HG02981 (cell line): ENCODE measurements around the gene EMSY.

ENCODE experiments used
- ATAC-seq: cut with Tn5 transposase; IDR thresholded peaks from one replicate; pipeline ENCODE4 v1.9.1; 2021; ENCODE audit warnings: mild to moderate bottlenecking, moderate library complexity; ENCODE audit not compliant: unreplicated experiment

Gene EMSY

DNA sequence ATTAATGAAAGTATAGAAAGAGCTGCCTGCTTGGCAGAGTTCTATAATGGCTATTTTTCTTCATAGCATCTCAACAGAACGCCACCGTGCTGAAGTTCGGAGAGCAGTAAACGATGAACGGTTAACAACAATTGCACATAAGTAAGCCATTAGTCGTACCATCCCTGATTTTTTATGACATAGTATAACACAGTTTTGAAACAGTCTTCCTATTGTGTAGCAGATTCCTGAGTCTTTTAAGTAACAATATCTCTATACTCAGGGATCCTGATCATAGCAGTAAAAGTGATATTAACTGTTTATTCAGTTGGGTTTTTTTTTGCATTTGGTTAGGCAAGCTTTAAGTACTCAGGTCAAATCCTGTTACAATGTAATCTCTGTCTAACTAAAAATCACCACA, 8.4 kb downstream of the EMSY start:
- no peak for ATAC-seq

DNA sequence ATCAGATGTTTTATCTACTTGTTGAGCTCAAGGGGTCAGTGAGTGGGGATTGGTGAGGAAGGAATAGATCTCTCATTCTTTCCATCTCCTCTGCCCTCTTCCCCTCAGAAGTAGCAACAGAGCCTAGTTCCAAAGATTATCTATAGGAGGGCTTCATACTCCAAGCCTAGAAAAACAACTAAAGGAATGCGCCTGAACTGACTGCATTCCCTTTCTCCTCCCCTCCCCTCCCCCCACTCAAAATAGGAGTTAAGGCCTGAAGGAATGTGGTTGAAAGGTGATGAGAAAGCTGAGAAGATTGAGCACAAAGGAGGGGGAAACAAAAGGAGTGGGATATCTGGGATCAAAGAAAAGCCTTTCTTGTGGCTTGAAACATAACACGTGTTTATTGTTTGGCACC, 10.5 kb downstream of the EMSY start:
- ATAC-seq: no peak

DNA sequence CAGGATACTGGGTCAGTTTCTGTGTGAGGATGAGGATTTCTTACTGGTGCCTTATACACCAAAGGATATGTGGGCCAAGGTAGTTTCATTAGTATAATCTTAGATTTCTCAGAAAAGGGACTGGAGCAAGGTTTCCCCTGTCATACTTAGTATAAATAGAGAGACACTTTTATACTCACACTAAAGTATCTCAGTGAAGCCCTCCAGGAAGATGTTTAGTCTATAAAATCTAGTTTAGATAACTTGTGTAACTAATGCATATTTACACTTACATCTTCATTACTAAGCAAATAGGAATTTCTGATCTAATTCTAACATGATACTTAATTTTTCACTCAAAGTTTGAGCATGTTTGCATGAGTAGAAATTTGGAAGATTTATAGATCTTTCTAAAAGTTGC, 11.1 kb downstream of the EMSY start:
- ATAC-seq: no peak

DNA sequence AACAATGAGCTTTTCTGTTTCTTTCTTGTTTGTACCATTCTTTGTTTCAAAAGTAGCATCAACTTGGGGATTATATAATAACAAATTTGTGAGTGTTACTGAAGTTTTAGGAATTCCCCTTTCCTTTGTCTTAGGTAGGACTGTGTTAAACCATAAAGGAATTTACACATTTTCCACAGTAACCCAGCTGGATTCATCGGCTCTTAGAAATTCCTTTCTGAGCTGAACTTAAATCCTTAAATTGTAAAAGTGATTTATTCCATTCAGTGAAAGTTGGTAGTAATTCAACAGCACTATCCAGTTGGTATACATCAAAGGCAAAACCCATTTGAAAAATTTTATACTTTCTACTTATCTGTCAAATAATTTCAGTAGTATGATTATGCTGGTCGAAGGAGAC, 11.8 kb downstream of the EMSY start:
- ATAC-seq: no peak

DNA sequence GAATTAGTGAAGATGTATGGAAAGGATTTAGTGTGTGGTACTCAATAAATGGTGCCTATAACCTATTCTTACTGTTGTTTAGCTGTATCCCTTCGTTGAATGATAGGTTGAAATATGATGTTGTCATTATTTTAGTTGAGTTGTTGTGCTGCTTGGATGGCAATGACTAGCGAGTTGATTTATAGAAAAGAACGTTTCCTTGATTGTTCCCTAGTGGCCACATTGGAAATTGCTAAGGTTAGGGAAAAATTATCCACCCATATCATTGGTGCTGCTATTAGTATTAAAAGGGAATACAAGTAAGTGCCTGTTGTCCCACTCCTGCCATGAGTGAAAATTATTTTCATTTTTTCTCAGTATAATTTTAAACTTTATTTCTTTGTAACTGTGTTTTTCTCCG, 14.5 kb downstream of the EMSY start:
- ATAC-seq: no peak

DNA sequence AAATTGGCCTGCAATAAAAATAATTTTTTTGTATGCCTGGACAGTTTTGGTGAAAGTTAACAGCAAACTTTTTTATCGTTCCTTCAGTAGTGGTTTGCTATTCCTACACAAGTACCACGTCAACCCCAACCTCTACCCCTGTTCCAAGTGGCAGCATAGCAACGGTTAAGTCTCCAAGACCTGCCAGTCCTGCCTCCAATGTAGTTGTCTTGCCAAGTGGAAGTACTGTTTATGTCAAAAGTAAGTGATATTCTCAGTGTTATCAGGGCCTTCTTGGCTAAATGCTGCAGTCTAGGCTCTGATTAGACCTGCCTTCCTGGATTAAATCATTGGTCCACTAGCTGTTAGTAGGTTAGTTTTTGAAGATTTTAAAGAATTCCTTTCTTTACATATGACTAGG, 15.0 kb downstream of the EMSY start:
- no peak for ATAC-seq

DNA sequence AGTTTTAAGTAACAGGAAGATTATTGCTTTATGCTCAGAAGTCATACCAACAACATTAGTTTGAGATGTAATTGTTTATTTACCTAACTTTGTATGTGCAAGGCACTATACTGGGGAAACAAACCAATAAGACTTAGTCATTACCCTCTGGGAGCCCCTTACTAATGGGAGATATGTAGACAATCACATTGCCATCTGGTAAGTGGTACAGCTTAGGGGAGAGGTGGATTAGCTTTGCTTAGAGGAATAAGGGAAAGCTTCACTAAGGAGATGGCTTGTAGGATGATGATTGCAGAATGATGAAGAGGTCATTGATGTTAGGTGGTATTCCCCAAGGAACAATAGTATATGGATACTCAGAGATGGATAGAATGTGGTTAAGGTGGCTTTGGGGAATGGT, 17.5 kb downstream of the EMSY start:
- ATAC-seq: no peak

DNA sequence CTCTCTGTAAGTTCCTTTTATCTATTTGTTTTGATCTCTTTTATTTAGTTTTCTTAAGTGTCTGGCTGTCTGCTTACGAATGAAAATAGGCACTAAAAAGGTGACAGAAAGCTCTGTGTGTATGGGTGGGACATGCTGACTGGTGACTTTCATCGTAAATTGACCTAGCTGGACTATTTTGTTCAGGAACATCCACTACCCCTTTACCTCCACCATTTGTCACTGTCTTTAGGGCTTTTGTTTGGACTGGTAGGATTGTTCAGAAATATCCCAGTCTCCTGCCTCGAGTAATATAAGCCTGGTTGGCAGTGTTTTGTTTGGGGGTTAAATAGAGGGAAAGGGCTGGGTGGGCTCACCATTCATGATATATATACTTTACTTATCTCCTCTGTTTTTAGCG, 20.9 kb downstream of the EMSY start:
- no peak for ATAC-seq

DNA sequence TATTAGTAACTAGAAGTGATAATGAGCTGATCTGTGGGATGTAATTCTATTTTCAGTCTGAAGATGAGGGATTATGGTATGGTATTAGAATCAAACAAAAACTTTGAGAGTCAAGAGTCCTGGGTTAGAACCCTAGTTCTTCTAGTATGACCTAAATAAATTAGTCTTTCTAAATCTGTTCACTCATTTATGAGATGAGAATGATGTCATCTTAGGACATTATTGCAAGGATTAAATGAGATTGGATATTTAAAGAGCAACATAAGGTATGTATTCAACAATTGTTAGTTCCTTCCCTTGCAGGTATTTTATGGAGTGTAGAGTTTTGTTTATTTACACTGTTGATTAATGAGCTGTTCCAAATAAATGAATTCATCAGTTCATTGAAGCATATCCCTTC, 21.8 kb downstream of the EMSY start:
- ATAC-seq: no peak

DNA sequence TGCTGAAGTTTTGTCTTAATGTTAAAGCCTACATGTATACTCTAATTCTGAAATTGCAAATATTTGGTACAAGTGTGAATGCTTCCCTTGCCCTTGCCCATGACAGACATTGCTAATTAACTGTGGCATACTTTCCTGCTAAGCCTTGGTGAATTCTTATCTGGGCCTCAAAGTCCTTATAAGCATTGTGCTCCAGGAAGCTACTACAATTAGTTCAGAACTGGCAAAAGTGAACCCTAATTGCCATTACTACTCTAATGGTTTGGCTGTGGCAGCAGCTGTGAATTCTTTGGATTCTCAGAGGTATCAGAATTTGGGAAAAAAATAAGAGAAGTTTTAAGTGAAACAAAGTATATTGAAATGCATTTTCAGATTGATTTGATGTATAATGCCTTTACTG, 24.3 kb downstream of the EMSY start:
- no peak for ATAC-seq

DNA sequence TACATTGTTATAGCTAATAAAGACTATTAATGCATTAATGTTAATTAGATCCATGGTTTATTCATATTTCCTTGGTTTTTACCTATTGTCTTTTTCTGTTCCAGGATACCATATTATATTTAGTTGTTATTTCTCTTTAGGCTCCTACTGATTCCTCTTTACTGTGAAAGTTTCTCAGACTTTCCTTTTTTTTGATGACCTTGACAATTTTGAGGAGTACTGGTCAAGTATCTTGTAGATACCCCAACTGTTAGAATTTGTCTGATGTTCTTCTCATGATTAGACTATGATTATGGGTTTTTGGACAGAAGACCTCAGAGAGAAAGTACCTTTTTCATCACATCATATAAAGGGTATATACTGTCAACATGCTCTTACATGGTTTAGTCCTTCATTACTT, 26.6 kb downstream of the EMSY start:
- ATAC-seq: no peak

DNA sequence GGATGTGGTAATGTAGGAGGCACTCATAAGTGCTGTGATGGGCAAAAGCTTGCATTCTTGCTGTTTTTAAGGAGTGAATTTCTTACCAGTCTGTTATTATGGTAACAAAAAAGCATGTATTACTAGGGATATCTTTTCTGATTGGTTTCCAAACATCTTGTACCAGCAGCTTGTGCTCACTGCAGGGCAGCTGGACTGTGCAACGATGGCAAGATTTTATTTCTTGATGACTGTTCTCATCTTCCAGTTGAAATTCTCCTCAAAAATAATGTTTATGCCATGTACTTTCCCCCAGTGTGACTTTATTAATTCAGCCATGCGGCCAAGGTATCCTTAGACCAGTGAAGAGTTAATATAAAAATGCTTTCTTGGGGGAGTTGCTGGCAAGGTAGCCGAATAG, 35.4 kb downstream of the EMSY start:
- no peak for ATAC-seq

DNA sequence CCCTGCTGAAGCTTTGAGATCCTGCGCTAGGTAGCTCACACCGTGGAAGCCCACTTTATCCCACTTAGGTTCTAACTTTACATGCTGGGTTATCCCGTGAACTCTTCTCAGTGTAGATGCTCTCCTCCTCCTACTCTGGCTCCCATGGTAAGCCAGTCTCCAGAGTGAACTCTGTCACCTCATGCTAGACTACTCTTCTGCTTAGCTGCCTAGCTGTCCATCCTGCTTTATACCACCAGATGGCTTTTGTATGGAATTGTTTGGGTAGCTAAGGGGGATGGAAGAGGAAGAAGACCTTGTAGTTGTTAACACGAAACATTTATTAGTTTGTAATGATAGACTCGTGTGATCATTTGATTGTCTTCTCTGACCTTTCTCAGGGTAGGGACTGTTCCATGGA, 46.8 kb downstream of the EMSY start:
- ATAC-seq: no peak

DNA sequence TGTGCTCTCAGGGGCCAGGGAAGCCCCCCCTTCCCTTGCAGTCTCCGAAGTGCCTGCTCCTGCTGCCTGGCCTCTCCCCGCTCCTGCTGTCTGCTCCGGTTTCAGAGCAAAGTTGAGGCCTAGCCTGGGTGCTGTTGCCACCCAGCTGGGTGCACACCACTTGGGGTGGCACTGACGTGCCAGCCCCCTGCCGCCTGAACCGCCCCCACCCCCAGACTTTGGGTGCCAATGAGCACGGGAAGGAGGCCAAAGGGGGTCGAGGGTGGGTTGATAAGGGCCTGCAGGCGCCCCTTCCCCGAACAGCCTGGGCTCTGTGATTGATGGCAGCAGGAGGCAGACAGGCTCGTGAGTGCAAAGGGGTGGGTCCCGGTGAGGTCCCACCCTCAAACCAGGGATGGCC, 48.2 kb downstream of the EMSY start:
- no peak for ATAC-seq

DNA sequence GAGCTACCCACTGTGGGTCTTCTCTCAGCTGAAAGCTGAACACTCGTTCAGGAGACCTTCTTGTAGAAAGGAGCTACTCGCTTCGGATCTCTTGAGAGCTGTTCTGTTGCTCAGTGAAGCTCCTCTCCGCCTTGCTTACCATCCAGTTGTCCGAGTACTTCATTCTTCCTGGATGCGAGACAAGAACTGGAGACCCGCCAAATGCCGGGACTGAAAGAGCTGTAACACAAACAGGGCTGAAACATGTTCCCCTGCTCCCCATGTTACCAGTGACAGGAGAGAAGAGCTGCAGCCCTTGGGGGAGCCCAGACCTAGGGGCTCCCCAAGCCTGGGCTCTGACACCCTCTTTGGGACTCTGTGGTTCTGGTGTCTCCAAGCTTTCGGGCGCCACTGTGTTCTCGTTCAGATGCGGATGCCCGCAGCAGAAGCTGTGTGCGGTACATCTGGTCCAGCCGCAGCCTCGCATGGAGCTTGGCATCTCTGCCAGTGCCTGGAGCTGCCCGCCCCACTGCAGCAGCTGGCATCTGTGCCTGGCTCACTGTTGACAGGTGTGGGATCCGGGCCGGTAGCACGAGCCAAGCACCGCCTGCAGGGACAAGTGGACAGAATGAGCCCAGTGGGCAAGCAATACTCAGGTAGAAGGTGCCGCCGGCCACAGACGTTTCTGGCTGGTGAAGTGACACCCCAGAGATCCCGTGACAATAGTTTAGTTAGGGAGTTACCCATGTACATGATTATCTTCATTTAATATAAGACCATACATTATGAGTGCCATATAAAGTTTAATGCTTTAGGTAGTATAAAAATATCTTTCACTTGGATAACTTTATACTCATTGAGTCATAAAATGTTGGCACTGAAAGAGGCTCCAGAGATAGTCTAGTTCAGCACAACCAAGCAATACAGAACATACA, 49.1 kb downstream of the EMSY start:
- no peak for ATAC-seq

DNA sequence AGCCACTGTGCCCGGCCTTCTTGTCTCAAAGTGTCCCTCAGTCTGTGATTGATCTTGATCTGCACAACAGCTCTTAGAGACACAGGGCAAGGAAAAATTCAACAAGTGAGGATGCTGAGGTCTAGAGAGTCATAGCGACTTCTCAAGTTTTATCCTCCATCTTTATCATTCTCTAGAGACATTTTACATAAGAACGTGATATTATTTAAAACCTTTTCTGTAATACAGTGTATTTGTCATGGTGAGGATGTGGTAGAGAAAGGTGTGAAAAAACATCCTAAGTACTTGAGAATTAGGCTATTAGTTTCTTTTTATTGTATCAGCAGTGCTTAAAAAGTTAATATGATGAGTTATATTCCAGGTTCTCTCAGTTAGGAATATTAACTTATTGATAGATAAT, 50.2 kb downstream of the EMSY start:
- no peak for ATAC-seq

DNA sequence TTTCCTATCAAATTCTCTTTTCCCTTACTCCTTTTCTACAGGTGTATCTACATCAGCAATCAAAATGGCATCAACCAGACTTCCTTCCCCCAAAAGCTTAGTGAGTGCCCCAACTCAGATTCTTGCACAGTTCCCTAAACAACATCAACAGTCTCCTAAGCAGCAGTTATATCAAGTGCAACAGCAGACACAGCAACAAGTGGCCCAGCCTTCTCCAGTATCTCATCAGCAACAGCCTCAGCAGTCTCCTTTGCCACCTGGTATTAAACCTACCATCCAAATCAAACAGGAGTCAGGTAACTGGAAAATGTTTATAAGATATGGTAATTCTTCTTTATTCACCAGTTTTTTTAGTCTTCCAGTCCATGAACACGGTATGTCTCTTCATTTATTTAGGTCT, 51.4 kb downstream of the EMSY start:
- ATAC-seq: no peak

DNA sequence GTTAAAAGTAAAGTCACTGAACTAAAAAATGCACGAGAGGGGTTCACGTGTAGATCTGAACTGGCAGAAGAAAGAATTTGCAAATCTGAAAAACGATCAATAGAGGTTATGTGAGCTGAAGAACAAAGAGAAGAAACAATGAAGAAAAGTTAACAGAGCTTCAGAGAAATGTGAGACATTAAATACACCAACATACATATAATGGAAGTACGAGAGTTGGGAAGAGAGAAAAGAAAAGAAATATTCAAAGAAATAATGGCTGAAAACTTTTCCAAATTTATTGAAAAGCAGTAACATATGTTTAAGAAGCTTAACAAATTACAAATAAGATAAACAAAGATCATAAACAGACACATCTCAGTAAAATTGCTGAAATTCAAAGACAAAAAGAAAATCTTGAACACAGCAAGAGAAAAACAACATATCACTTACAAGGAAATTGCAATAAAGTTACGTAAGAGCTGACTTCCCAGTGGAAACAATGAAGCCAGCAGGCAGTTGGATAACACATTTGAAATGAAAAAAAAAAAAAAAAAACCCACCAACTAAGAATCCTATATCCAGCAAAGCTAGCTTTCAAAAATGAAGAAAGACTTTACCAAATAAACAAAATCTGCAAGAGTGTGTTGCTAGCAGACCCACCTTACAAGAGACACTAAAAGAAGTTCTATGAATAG, 56.8 kb downstream of the EMSY start:
- ATAC-seq: no peak

DNA sequence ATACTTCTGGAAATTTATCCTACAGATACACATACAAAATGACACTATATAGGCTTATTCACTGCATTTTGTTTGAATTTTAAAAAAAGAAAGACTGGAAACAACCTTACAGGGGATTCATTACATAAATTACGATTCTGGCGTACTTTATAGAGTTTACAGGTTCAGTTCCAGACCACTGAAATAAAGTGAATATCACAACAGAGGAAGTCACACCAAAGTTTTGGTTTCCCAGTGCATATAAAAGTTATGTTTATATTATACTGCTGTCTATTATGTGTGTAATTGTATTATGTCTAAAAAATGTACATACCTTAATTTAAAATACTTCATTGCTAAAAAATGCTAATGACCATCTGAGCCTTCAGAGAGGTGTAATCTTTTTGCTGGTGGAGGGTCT, 62.0 kb downstream of the EMSY start:
- no peak for ATAC-seq

DNA sequence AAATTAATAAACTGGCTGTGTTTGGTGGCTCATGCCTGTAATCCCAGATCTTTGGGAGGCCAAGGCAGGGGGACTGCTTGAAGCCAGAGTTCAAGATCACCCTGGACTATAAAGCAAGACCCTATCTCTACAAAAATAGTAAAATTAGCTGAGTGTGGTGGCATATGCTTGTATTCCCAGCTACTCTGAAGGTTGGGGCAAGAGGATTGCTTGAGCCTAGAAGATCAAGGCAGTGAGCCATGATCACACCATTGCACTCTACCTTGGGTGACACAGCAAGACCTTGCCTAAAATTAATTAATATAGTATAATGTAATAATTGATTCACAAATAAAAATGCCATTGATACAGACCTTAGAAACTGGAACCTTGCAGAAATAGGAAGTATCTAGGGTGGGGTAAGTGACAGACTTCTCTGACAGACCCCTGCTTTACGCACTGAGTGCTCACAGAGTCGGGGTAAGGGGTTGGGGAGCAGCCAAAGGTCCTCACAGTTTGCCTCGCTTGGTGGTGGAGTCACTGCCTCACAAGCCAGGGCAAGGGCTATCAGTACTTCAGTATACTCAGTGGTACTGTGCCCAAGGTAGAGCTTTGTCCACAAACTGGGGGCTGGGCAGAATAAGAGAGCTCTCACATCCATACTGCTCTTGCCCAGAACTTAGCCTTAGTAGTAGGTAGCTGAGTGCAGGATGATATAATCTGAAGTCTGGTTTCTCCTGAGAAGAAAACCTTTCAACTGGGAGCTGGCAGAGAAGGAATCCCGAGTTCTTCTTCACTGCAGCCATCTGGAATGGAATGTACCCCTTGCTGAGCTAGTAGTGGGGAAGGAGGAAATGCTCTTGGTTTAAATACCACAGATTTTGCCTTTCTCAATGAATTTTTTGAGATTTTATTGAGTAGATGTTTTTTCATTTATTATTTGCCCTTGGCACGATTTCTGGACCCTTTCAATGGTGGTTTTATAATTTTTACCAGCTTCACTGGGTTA, 65.5 kb downstream of the EMSY start:
- ATAC-seq: no peak
